Stimulated activated CD8-positive, alpha-beta memory T cell treated with anti-CD3 and anti-CD28 coated beads, Interleukin-4, amount 100 ng/mL, for 24 hours (primary cell): ENCODE measurements around the gene SMARCAL1.

Experiments used
- DNase-seq: peaks from one replicate; pipeline ENCODE4 v3.0.0-alpha.2; 2020; ENCODE audit warnings: low read depth

SMARCAL1 gene

GRCh38 chr2:216428618-216429350 lies 16.5 kb downstream of the SMARCAL1 start:
- DNase-seq, result no peak

GRCh38 chr2:216429428-216429827 lies 17.1 kb downstream of the SMARCAL1 start:
- no peak for DNase-seq

- no peak for DNase-seq
These were observed 18.7 kb downstream of the SMARCAL1 start for GRCh38 chr2:216430811-216431530.

- DNase-seq, result no peak
These were observed 19.2 kb downstream of the SMARCAL1 start for GRCh38 chr2:216431531-216431856.

DNA sequence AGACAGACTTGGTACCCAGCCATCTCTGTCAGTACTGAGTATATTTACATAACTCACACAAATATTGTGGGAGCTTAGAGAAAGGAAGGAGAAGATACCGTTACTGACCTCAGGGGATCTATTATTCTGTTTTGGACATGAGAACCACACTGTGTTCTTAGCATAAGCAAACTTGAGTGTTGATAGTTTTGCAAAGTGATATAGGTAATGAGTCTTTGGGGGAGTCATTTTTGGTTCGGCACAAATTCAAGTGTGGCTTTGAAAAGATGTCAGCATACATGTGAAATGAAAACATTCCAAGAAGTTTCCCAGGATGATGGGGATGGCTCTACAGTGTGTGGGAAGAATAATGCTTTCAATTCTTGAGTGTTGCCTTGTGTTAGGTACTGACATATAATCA lies 24.1 kb downstream of the SMARCAL1 start:
- DNase-seq, result no peak

DNA sequence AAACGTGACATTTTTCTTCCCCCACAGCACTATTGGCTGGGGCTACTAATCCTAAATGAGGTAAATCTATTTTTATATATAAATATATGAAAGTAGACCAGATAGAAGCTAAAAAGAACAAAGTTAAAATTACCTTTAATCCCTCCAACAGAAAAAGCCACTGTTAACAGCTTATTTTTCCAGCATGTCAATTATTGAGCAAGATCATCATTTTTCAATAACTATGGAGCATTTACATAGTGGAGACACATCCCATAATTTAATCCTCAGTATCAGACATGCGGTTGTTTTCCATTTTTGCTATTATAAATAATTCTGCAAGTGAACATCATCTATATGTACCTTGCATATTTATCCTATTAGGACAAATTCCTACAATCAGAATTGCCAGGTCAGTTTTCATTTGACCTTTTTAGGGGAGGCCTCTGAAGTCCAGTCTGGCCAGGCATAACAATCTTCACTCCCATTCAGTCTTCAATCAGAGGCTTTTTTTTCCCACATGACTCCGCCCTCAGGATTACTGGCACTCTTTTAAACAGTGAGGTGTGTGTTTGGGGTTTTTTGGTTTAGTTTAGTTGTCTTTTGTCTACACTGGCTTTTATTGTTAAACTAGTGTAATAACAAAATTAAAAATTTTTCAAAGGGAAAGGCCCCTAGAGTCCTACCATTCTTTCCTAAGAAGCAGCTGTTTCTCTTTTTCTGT lies 29.2 kb downstream of the SMARCAL1 start:
- DNase-seq, result no peak

DNA sequence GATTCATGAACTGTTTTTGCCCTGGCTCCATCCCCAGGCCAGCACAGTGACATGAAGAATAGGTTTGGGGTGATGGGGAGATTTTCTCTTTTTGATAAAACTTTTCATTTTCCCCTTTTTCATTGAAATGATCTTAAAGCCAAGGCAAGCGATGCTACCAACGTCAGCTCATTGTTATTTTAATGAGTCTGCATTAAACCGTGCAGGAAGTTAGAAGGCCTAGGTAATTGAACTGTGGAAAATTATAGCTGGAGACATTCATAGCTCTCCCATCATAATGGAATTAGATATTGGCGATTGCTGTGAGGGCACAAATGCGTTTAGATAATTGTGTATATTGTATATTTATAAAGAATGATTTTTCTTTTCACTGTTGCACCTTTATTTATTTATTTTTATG lies 33.2 kb downstream of the SMARCAL1 start:
- no peak for DNase-seq

DNA sequence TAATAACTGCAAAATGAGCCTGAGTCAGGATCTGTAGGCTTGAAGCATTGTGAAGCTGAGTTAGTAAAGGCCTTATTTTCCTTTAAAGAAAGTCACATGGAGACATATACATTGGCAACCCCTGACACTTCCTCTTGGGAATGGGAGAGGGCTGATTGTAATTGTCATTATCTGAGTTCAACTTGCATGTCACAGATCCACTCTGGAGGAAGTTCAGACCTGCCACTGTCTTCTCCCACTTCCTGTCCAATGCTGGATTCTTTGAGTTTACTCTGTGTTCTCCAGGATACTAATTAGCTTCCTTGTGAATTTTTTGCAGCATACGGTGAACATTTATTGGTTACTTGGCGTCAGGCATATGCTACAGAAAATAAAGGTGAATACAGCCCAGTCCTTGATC lies 34.1 kb downstream of the SMARCAL1 start:
- DNase-seq, result no peak

DNA sequence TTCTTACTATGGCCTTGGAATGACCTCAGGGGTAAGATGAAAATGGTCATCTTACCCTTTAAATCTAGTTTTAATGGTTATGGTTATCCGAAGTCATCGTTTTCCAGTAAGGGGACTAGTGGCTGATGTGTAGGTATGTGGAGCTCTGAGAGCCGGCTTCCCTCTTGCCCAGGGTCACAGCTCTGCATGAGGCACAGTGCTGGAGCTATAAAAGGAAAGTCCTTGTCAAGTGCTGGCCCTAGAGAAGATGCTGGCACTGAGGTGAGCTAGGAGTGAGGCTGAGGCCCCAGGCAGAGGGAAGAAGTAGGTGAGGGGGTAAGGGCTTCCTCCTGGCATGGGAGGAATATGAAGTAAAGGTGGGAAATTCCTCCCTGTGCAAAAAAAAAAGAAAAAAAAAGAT lies 35.0 kb downstream of the SMARCAL1 start:
- no peak for DNase-seq

- no peak for DNase-seq
These were observed 36.5 kb downstream of the SMARCAL1 start for GRCh38 chr2:216448829-216449228.

GRCh38 chr2:216450346-216450745 lies 38.1 kb downstream of the SMARCAL1 start:
- no peak for DNase-seq

DNA sequence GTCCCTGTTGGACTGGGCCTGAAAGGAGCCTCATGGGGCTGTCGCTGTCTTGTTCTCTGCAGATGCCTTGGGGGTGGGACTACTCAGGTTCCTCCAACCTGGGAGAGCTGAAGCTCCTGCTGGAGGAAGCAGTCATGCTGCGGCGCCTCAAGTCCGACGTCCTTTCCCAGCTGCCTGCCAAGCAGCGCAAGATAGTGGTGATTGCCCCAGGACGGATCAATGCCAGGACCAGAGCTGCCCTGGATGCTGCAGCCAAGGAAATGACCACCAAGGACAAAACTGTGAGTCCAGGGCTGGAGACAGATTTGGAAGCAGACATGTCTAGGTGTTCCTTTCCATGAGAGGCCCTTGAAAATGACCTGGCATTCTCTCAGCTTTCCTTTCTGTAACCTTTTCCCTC lies 38.5 kb downstream of the SMARCAL1 start:
- DNase-seq, result no peak

- no peak for DNase-seq
These were observed 41.8 kb downstream of the SMARCAL1 start for GRCh38 chr2:216453955-216454614.

- DNase-seq, result no peak
These were observed 50.9 kb downstream of the SMARCAL1 start for GRCh38 chr2:216463148-216463547.

- no peak for DNase-seq
These were observed 51.9 kb downstream of the SMARCAL1 start for GRCh38 chr2:216464104-216464720.

DNA sequence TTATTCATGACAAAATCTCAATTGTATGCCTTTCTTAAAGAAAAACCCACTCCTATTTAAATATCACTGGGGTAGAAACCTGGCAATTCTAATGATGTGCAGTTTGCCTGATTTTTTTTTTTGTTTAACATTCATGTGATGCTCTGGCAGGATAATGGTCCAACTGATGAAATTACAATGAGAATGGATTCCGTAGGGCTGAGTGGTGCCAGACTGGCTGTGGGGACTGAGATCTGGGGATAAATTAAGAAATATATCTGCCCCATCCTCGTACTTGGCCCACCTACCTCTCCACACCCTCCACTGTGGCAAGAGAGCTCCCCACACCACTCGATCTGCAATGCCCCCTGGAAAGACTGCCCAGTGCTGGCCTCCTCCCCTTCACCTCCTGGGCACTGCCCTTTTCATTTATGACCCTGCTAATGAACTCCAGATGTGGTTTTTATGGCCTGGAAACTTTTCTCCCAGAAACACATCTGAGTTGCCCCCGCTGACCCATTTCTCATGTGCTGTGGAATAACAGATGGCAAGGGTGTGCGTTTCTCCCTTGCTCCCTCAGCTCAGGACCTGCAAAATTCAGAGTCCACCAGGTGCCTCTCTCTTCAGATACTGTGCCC lies 53.4 kb downstream of the SMARCAL1 start:
- no peak for DNase-seq

DNA sequence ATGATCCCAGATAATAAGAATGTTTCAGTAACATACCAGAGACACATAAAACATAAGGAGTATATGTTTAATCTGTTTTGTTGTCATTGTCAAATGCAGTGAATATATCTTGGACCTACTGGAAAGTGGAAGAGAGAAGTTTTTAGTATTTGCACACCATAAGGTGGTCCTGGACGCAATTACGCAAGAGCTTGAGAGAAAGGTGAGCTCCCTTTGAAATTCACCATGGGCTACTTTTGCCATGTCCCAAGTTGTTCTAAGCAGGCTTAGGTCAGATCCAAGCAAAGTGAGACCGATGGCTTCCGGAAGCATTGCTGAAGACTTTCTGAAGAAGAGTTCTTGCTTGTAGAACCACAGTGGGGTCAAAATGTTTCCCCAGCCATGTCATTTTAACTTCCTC lies 55.6 kb downstream of the SMARCAL1 start:
- DNase-seq, result no peak

DNA sequence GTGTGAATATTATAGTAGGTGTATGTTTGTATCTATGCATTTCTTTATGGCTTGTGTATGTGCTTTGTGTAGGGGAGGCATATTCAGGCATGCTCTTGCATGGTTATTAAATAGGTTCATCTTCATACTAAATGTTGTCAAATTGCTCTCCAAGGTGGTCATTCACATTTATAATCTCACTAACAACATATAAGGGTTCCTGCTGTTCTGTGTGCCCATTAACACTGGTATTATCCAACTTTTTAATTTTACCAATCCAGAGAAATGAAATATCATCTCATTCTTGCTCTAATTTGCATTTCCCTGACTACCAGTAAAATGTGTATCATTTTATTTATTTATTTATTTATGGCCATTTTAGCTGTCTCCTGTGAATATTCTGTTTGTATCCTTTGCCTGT lies 57.4 kb downstream of the SMARCAL1 start:
- DNase-seq, result no peak

- DNase-seq, result no peak
These were observed 60.9 kb downstream of the SMARCAL1 start for GRCh38 chr2:216473187-216473586.

DNA sequence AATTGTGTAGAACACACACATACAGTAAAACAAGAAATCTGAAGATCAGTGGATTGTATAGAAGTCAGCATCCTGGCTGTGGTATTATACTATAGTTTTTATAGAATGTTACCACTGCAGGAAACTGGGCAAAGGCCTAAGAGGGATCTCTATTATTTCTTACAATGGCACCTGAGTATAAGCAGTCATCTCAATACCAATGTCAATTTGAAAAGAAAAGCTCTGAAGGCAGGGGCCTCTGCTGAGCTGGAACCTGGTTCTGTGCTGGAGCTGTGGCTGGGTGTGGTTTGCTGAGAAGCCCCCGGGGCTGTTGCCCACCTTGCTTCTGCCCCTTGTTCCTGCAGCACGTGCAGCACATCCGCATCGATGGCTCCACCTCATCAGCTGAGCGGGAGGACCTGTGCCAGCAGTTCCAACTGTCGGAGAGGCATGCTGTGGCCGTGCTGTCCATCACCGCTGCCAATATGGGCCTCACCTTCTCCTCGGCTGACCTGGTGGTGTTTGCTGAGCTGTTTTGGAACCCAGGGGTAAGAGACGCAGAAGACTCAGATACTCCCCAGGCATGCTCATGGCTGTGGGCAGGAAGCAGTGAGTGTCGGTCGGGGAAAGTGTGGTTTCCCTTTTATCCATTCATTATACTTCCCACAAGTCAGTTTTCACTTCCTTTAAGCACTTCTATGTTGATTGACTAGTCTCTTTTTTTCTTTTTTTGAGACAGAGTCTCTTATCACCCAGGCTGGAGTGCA lies 62.8 kb downstream of the SMARCAL1 start:
- no peak for DNase-seq

DNA sequence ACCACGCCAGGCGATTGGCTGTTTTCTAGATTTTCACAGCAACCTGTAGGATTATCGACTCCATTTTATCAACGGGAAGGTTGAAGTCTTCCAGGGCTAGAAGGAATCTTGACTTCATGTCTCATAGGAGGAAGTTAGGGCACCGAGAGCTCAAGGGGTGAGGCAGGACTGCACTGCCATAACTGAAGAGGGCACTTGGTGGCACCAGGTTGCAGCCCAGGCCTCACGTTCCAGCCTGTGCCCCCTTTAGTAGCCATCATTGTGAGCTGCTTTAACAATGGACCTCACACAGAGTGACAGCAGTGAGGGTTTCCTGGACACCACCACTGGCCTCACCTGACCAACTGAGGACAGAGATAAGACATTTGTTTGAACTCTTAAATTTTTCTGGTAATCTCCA lies 63.5 kb downstream of the SMARCAL1 start:
- DNase-seq, result no peak
